CD14-positive monocyte (primary cell): ENCODE results near the gene FAM83F. TPM values are rescaled to one million over a fixed set of nuclear protein-coding genes. Genes with fewer than 3 reads are reported as not detected.

Experiments
- DNase-seq, 3 donors: peaks; one replicate each; pipeline ENCODE4 v3.0.0-alpha.2; 2011 to 2022
- H2AFZ ChIP-seq: 2 replicates; pipeline ENCODE4 v1.6.0; 2012; ENCODE audit warnings: mild to moderate bottlenecking, low read depth, low read length, inconsistent platforms; ENCODE audit not compliant: insufficient read depth, poor library complexity, severe bottlenecking
- H3K27ac ChIP-seq, 2 donors: 1 replicate in 1 of 2; 2 replicates in 1 of 2; pipeline ENCODE4 v1.5.1; 2012 to 2013; ENCODE audit warnings: low read length in 2 of 2, control low read depth in 1 of 2, inconsistent platforms in 1 of 2, low read depth in 1 of 2, mild to moderate bottlenecking in 1 of 2
- H3K27me3 ChIP-seq, 2 donors: one replicate each; pipeline versions ENCODE4 v1.6.0 to v1.6.1; 2011 to 2013; ENCODE audit warnings: low read length in 2 of 2; ENCODE audit not compliant: control insufficient read depth in 2 of 2, insufficient read depth in 2 of 2
- H3K36me3 ChIP-seq, 2 donors: replicated peaks in 1 of 2; 1 replicate in 1 of 2; 2 replicates in 1 of 2; pipeline versions ENCODE4 v1.5.1 to v1.6.1; 2012 to 2013; ENCODE audit warnings: low read length in 2 of 2, control low read depth in 1 of 2, inconsistent platforms in 1 of 2, mild to moderate bottlenecking in 1 of 2; ENCODE audit not compliant: insufficient read depth in 2 of 2, control insufficient read depth in 1 of 2
- H3K4me1 ChIP-seq, 2 donors: 1 replicate in 1 of 2; 2 replicates in 1 of 2; pipeline versions ENCODE4 v1.5.1 to v1.6.1; 2012 to 2013; ENCODE audit warnings: low read length in 2 of 2, control low read depth in 1 of 2, inconsistent platforms in 1 of 2, mild to moderate bottlenecking in 1 of 2, moderate library complexity in 1 of 2; ENCODE audit not compliant: insufficient read depth in 2 of 2, control insufficient read depth in 1 of 2
- H3K4me2 ChIP-seq: replicated peaks from 2 replicates; pipeline ENCODE3; 2012; ENCODE audit warnings: low read length, moderate library complexity, mild to moderate bottlenecking; ENCODE audit not compliant: poor library complexity, severe bottlenecking; ENCODE audit errors: extremely low read depth
- H3K4me3 ChIP-seq, 3 experiments: fragments of 200-600 bp in 1 of 3; sonication (generic) in 1 of 3; replicated peaks in 1 of 3; 1 replicate in 2 of 3; 2 replicates in 1 of 3; pipeline ENCODE4 v1.5.1; 2011 to 2013; ENCODE audit warnings: low read length in 3 of 3, mild to moderate bottlenecking in 3 of 3, control low read depth in 2 of 3, low read depth in 2 of 3, inconsistent platforms in 1 of 3, moderate library complexity in 1 of 3
- H3K79me2 ChIP-seq: 2 replicates; pipeline ENCODE4 v1.6.0; 2012; ENCODE audit warnings: mild to moderate bottlenecking, control low read depth, inconsistent platforms, low read length, moderate library complexity; ENCODE audit not compliant: insufficient read depth
- H3K9ac ChIP-seq: 2 replicates; pipeline ENCODE4 v1.6.0; 2017; ENCODE audit warnings: low read length, mild to moderate bottlenecking; ENCODE audit not compliant: insufficient read depth, poor library complexity, severe bottlenecking
- H3K9me3 ChIP-seq, 2 donors: replicated peaks in 1 of 2; 1 replicate in 1 of 2; 2 replicates in 1 of 2; pipeline versions ENCODE4 v1.5.1 to v1.6.1; 2012 to 2013; ENCODE audit warnings: low read length in 2 of 2, control low read depth in 1 of 2; ENCODE audit not compliant: control insufficient read depth in 1 of 2, insufficient read depth in 1 of 2
- H4K20me1 ChIP-seq: 2 replicates; pipeline ENCODE4 v1.6.0; 2012; ENCODE audit warnings: mild to moderate bottlenecking, low read length, control low read depth, moderate library complexity; ENCODE audit not compliant: insufficient read depth
- H3K27ac Mint-ChIP-seq, 7 donors: one replicate each; pipeline ENCODE4 v1.8.0; 2020; ENCODE audit warnings: mild to moderate bottlenecking in 7 of 7, mixed read lengths in 7 of 7, moderate library complexity in 6 of 7, inconsistent platforms in 2 of 7
- H3K27me3 Mint-ChIP-seq, 3 donors: one replicate each; pipeline ENCODE4 v1.8.0; 2021 to 2022; ENCODE audit warnings: low read depth in 3 of 3, mild to moderate bottlenecking in 3 of 3, mixed read lengths in 3 of 3, moderate library complexity in 3 of 3, inconsistent platforms in 1 of 3
- H3K36me3 Mint-ChIP-seq, 2 donors: one replicate each; pipeline ENCODE4 v1.8.0; 2020; ENCODE audit warnings: mixed read lengths in 2 of 2, inconsistent platforms in 1 of 2, mild to moderate bottlenecking in 1 of 2
- H3K4me1 Mint-ChIP-seq: one replicate; pipeline ENCODE4 v1.8.0; 2020; ENCODE audit warnings: mild to moderate bottlenecking, mixed read lengths
- H3K4me3 Mint-ChIP-seq, 2 donors: one replicate each; pipeline ENCODE4 v1.8.0; 2020; ENCODE audit warnings: mild to moderate bottlenecking in 2 of 2, mixed read lengths in 2 of 2, moderate library complexity in 1 of 2
- H3K9me3 Mint-ChIP-seq, 7 donors: one replicate each; pipeline ENCODE4 v1.8.0; 2020 to 2022; ENCODE audit warnings: mixed read lengths in 7 of 7, mild to moderate bottlenecking in 6 of 7, moderate library complexity in 6 of 7, inconsistent platforms in 2 of 7
- WGBS: methylation state at CpG from one replicate; pipeline ENCODE4 v1.1.5; 2013; ENCODE audit warnings: missing lambda C conversion rate; ENCODE audit not compliant: insufficient coverage; 5-methylcytosine and 5-hydroxymethylcytosine counted together
- intact Hi-C, 2 donors: fragments of 100-400 bp; cut with micrococcal nuclease; formaldehyde crosslinking; loops; one replicate each; pipeline versions ENCODE4 v1.15.0 to v1.15.1; 2023
- polyA plus RNA-seq, 3 donors: library from polyadenylated mRNA; depleted of rRNA in 1 of 3; unstranded in 2 of 3; stranded (reverse) in 1 of 3; fragments of 300-500 nt in 2 of 3; fragments of >200 nt in 1 of 3; fragmentation: Illumina TruSeq in 2 of 3; gene quantifications; 1 replicate in 2 of 3; 2 replicates in 1 of 3; pipeline ENCODE4 v1.2.3, GENCODE V29; 2012 to 2021
- TF ChIP-seq, protein P1 (sequence below): fragments of 200-600 bp; IDR thresholded peaks from one replicate; pipeline ENCODE4 v1.8.0; 2022; ENCODE audit warnings: antibody characterized with exemption, mild to moderate bottlenecking

FAM83F gene
- polyA plus RNA-seq, 3 donors = 0.01 TPM; not detected in 2

GRCh38 chr22:40070701-40071100 lies 75.9 kb downstream of the FAM83F start:
- Mint-ChIP-seq H3K36me3 (peaks cover 2 to 4% of the 10 kb centered on the region in 2 donors), H3K9me3 (no peaks in the 10 kb centered on the region), H3K4me1 (peaks cover 16% of the 10 kb centered on the region), H3K27ac (no peak overlapping the region), H3K4me3 (no peak overlapping the region), H3K27me3 (peaks cover 0 to 1% (median 0%) of the 10 kb centered on the region in 3 donors)
- Histone ChIP-seq H4K20me1 (peaks cover 99% of the 10 kb centered on the region), H3K9me3 (no peaks in the 10 kb centered on the region), H2AFZ (no peak overlapping the region), H3K27ac (no peak overlapping the region), H3K9ac (no peak overlapping the region), H3K4me2 (no peak overlapping the region), H3K4me1 (no peaks in the 10 kb centered on the region), H3K79me2 (peaks cover 75% of the 10 kb centered on the region), H3K4me3 (no peak overlapping the region), H3K36me3 (no peaks in the 10 kb centered on the region), H3K27me3 (no peaks in the 10 kb centered on the region)
- intact Hi-C loops = no loop called here
- TF ChIP-seq, protein P1, sequence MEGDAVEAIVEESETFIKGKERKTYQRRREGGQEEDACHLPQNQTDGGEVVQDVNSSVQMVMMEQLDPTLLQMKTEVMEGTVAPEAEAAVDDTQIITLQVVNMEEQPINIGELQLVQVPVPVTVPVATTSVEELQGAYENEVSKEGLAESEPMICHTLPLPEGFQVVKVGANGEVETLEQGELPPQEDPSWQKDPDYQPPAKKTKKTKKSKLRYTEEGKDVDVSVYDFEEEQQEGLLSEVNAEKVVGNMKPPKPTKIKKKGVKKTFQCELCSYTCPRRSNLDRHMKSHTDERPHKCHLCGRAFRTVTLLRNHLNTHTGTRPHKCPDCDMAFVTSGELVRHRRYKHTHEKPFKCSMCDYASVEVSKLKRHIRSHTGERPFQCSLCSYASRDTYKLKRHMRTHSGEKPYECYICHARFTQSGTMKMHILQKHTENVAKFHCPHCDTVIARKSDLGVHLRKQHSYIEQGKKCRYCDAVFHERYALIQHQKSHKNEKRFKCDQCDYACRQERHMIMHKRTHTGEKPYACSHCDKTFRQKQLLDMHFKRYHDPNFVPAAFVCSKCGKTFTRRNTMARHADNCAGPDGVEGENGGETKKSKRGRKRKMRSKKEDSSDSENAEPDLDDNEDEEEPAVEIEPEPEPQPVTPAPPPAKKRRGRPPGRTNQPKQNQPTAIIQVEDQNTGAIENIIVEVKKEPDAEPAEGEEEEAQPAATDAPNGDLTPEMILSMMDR = no peak
- no peak for DNase-seq

DNA sequence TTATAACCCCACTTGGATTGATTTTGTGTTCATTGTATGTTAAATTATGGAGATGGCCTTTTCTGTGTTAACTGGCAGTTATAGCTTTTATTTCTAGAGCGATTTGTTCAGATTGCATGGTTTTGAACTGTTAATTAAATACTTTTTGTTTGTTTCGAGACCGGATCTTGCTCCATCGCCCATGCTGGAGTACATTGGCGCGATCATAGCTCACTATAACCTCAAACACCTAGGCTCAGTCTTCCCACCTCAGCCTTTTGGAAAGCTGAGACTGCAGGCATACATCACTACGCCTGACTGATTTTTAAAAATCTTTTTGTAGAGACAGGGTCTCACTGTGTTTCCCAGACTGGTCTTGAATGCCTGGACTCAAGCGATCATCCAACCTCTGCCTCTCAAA lies 77.0 kb downstream of the FAM83F start:
- DNase-seq = no peak
- peaks cover 0 to 2% (median 0%) of the 10 kb centered on the region in 7 donors for H3K9me3 Mint-ChIP-seq
- intact Hi-C loops = no loop called here
- H3K27ac Mint-ChIP-seq = no peak overlapping the region
- Histone ChIP-seq H3K27me3 (no peaks in the 10 kb centered on the region), H3K27ac (no peak overlapping the region), H3K79me2 (peaks cover 74% of the 10 kb centered on the region), H3K4me3 (no peak overlapping the region), H3K9me3 (no peaks in the 10 kb centered on the region), H4K20me1 (peaks cover 99% of the 10 kb centered on the region), H3K9ac (no peak overlapping the region), H3K4me1 (peaks cover 4 to 8% of the 10 kb centered on the region in 2 donors), H3K36me3 (no peaks in the 10 kb centered on the region), H3K4me2 (no peak overlapping the region), H2AFZ (no peak overlapping the region)
- H3K27me3 Mint-ChIP-seq = peaks cover 0 to 1% (median 0%) of the 10 kb centered on the region in 3 donors
- 96% methylated on average over 4 of the region's 8 CpGs for WGBS
- no peak overlapping the region for H3K4me3 Mint-ChIP-seq
- H3K36me3 Mint-ChIP-seq = peaks cover 2 to 4% of the 10 kb centered on the region in 2 donors
- TF ChIP-seq, protein P1 = no peak
- H3K4me1 Mint-ChIP-seq = peaks cover 26% of the 10 kb centered on the region
